Measurements from ENCODE around the gene NTRK2.

The NTRK2 gene

DNA sequence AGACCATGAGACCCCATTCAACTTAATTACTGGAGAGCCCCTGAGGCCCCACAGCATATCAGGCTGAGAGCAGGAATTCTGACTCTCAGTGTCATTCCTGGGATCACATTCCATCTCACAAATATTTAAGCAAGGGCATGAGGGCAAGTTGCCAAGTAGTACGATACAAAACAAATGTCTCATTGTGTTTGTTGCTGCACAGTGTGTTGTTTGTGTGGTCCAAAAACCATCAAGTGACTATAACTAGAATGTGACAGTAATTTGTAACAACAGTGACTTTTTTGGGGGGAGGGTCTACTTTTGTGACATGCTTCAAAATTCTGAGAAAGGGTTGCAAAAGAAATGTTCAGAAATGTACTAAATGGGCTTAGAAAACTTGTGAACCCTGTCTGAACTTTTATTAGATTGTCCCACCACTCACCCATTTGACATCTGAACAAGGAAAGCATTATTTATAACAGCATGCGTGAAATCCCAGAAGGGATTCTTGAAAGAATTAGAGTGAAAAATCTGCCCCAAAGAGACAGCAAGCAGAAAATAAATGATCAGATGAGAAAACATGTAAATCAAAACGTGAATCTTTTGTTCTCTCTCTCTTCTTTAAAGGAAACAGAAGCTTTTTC is 347.0 kb downstream of the NTRK2 start:
- no peak for TF ChIP-seq Cebpa-rat (IDR thresholded peaks at IDR 0.05)
- Histone ChIP-seq H3K27me3 (no peaks in the 10 kb centered on the region), H3K9me3 (replicated peaks in 1 of 11) (no peaks in the 10 kb centered on the region), H3K4me1 (no peaks in the 10 kb centered on the region), H3K4me2 (no peak overlapping the region), H3K36me3 (no peaks in the 10 kb centered on the region), H4K20me1 (no peaks in the 10 kb centered on the region), H3K27ac (no peak overlapping the region), H3K4me3 (no peak overlapping the region), H3K9ac (no peak overlapping the region)

DNA sequence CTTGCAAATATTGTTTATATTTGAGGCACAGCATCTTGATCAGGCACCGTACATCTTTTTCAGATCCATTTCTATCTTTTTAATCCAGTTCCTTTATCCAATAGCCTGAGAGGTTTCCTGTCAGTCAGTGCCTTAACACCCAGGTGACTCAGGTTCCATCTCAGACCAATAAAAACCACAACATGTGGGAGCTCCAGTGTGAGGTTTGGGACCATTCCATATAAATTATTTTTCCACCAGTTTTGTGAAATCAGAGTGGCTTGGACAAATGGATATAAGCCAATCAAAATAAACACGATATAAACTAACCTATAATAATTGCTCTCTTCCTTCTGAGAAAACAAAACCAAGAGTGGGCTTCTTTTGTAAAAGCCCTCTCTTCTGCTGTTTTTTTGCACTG is 351.3 kb downstream of the NTRK2 start:
- H3K4me3 ChIP-seq: no peak overlapping the region
- no peak for TF ChIP-seq Cebpa-rat (IDR thresholded peaks at IDR 0.05)

DNA sequence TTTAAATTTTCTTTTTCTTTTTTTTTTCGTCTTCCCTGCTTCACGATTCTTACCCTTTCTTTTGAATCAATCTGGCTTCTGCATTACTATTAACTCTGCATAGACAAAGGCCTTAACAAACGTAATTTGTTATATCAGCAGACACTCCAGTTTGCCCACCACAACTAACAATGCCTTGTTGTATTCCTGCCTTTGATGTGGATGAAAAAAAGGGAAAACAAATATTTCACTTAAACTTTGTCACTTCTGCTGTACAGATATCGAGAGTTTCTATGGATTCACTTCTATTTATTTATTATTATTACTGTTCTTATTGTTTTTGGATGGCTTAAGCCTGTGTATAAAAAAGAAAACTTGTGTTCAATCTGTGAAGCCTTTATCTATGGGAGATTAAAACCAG is 352.2 kb downstream of the NTRK2 start:
- H3K4me2 ChIP-seq: no peak overlapping the region

More for the DNA sequence above, 351.3 kb downstream of the NTRK2 start:
- Histone ChIP-seq H3K4me1 (no peaks in the 10 kb centered on the region), H3K27me3 (no peaks in the 10 kb centered on the region), H3K27ac (no peak overlapping the region), H3K36me3 (no peaks in the 10 kb centered on the region), H3K9ac (no peak overlapping the region), H3K9me3 (replicated peaks in 1 of 11) (no peaks in the 10 kb centered on the region), H4K20me1 (no peaks in the 10 kb centered on the region), H3K4me2 (no peak overlapping the region)

DNA sequence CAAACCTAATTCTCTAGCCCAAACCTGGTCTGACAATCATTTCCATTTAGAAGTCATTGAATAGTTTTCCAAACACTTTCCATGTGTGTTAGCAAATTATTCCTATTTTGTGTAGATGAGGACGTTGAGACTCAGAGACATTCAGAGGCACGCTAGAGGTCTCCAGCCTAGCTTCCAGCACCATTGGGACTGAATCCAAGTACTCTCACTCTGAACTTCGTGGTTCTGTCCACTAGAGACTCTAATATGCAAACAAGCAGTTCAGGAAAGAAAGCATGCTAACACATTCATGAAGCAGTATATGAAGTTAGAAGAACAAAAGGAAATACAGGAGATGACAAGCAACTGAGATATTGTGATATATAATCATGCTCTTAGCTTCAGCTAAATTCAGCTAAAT is 354.8 kb downstream of the NTRK2 start:
- Histone ChIP-seq H3K4me2 (no peak overlapping the region), H3K4me1 (no peaks in the 10 kb centered on the region), H3K4me3 (no peak overlapping the region), H3K27me3 (no peaks in the 10 kb centered on the region), H3K36me3 (no peaks in the 10 kb centered on the region), H3K27ac (no peak overlapping the region), H3K9me3 (replicated peaks in 1 of 11) (no peaks in the 10 kb centered on the region), H3K9ac (no peak overlapping the region), H4K20me1 (no peaks in the 10 kb centered on the region)
- TF ChIP-seq Cebpa-rat (IDR thresholded peaks at IDR 0.05): no peak

More for the DNA sequence above, 352.2 kb downstream of the NTRK2 start:
- Histone ChIP-seq H3K9me3 (replicated peaks in 1 of 11) (no peaks in the 10 kb centered on the region), H3K4me1 (no peaks in the 10 kb centered on the region), H3K9ac (no peak overlapping the region), H3K4me3 (no peak overlapping the region), H3K36me3 (no peaks in the 10 kb centered on the region), H4K20me1 (no peaks in the 10 kb centered on the region), H3K27me3 (no peaks in the 10 kb centered on the region), H3K27ac (no peak overlapping the region)
- no peak for TF ChIP-seq Cebpa-rat (IDR thresholded peaks at IDR 0.05)

DNA sequence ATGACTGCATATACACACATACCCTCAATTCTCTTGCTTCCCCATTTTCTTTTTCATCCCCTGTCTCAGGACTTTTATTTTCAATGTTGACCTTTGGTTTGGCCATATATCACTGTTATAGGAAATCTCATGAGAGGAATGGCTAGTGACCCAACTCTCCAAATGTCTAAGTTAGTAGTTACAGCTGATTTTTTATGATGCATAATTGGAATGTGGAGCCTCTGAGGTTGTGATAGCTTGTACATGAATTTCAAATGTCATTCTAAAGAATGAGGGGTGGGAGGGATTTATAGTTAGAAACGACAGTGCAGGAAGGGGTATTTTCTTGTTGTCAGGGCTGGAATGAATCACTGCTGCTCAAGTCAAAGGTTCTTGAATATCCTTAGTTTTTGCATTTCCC is 356.1 kb downstream of the NTRK2 start:
- Histone ChIP-seq H3K27ac (no peak overlapping the region), H3K4me3 (no peak overlapping the region), H4K20me1 (no peaks in the 10 kb centered on the region), H3K36me3 (no peaks in the 10 kb centered on the region), H3K9ac (no peak overlapping the region), H3K4me2 (no peak overlapping the region), H3K4me1 (no peaks in the 10 kb centered on the region), H3K27me3 (no peaks in the 10 kb centered on the region), H3K9me3 (replicated peaks in 1 of 11) (no peaks in the 10 kb centered on the region)
- TF ChIP-seq Cebpa-rat (IDR thresholded peaks at IDR 0.05): no peak

DNA sequence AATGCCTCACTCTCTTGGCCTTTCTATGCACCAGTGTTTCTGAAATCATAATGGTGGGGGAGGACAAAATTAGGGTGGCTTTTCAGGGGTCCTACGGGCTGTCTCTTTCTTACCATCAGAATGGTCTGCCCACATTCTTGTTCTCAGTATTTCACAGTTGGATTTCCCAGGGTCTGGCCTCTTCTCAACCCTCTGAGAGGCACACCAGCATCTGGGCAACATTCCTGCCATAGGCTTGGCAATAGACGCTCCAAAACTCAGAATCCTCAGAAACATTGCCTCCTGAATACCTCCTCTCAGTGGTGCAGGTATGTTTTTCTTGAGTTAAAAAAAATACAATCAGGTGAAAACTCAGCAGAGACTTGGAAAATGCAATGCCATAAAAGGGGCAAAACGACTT is 358.3 kb downstream of the NTRK2 start:
- Histone ChIP-seq H3K4me3 (no peak overlapping the region), H3K27me3 (no peaks in the 10 kb centered on the region), H3K36me3 (no peaks in the 10 kb centered on the region), H4K20me1 (no peaks in the 10 kb centered on the region), H3K9ac (no peak overlapping the region), H3K4me2 (no peak overlapping the region), H3K9me3 (replicated peaks in 1 of 11) (0 out of 22 replicates have a peak, but pooled peaks cover 0 to 3% (median 0%) of the 10 kb centered on the region in 11 experiments), H3K27ac (no peak overlapping the region), H3K4me1 (no peaks in the 10 kb centered on the region)
- no peak for TF ChIP-seq Cebpa-rat (IDR thresholded peaks at IDR 0.05)

DNA sequence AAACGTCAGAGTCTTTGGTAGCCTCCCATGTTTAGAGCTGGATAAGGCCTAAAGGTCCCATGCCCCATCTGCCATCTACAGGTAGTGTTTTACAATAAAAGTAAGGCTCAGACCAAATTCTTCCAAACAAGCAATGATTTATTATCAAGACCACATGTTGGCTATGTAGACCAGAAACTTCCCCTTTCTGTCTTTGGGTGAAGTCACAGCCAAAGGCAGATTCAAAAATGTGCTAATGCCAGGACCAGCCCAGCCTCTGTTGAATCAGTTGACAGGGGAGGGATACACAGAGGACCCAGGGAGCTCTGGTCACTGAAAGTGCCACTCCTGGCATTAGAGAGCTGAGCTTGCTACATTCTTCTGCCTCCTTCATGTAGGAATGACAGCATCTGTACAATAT is 360.8 kb downstream of the NTRK2 start:
- H3K36me3 ChIP-seq: no peaks in the 10 kb centered on the region
- H3K9ac ChIP-seq: no peak overlapping the region
- no peaks in the 10 kb centered on the region for H3K27me3 ChIP-seq
- H3K4me1 ChIP-seq: no peaks in the 10 kb centered on the region
- H3K4me3 ChIP-seq: no peak overlapping the region
- H4K20me1 ChIP-seq: no peaks in the 10 kb centered on the region
- H3K27ac ChIP-seq: no peak overlapping the region
- H3K4me2 ChIP-seq: no peak overlapping the region
- no peak for TF ChIP-seq Cebpa-rat (IDR thresholded peaks at IDR 0.05)
- 0 out of 22 replicates have a peak, but pooled peaks cover 0 to 3% (median 0%) of the 10 kb centered on the region in 11 experiments for H3K9me3 ChIP-seq (replicated peaks in 1 of 11)

DNA sequence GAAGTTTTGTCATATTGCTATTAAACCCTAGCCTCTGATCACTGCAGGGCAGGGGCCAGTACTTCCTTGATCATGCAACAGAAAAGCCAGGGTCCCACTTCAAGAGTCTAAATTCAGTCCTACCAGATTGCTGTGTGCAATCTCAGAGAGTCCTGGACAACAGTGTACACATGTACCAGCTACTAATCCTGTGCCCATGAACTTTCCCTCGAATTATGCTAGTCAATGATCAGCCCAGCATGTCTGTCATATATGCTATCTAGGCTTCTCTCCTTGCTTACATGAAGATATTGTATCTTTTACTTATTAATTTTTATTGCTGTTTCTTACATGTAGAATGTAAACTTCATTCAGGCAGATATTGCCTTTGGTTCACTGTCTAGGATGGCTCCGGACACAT is 367.0 kb downstream of the NTRK2 start:
- H4K20me1 ChIP-seq: no peaks in the 10 kb centered on the region
- no peak overlapping the region for H3K9ac ChIP-seq
- H3K27ac ChIP-seq: no peak overlapping the region
- no peaks in the 10 kb centered on the region for H3K36me3 ChIP-seq
- H3K9me3 ChIP-seq (replicated peaks in 1 of 11): 0 out of 22 replicates have a peak, but pooled peaks cover 0 to 3% (median 0%) of the 10 kb centered on the region in 11 experiments
- H3K4me2 ChIP-seq: no peak overlapping the region
- H3K4me1 ChIP-seq: peaks cover 6 to 24% (median 21%) of the 10 kb centered on the region in 10 experiments
- no peak for TF ChIP-seq Cebpa-rat (IDR thresholded peaks at IDR 0.05)
- no peaks in the 10 kb centered on the region for H3K27me3 ChIP-seq
- H3K4me3 ChIP-seq: no peak overlapping the region

DNA sequence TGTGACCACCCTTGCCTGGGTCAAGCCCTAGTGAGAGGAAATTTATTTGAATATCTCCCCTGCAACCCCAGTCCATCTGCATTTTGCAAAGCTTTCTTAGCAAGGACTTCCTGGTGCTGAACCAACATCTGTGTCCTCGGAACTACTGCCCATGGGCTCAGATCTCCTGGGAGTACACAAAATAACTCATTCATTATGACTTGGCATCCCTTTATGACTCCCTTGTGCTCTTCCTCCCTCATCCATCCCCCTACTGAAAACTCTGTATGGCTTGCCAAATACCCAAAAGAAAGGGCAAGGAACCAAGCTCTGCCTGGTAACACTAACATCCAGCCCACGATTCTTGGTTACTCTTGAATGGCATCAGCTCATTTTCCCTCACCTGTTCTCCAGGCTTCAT is 368.5 kb downstream of the NTRK2 start:
- H3K36me3 ChIP-seq: no peaks in the 10 kb centered on the region
- no peak for TF ChIP-seq Cebpa-rat (IDR thresholded peaks at IDR 0.05)
- H3K9ac ChIP-seq: no peak overlapping the region
- H3K4me3 ChIP-seq: no peak overlapping the region
- no peak overlapping the region; a peak in 1 of 22 replicates for H3K27ac ChIP-seq
- H3K9me3 ChIP-seq (replicated peaks in 1 of 11): no peaks in the 10 kb centered on the region
- peak overlapping the region in 8 of 11 experiments; percentile 19 to 62 (median 50); a peak in 13 of 22 replicates for H3K4me2 ChIP-seq
- H4K20me1 ChIP-seq: no peaks in the 10 kb centered on the region
- H3K27me3 ChIP-seq: no peaks in the 10 kb centered on the region
- H3K4me1 ChIP-seq: peaks cover 6 to 27% (median 22%) of the 10 kb centered on the region in 10 experiments

All from BLaER1 treated with 17β-estradiol and CSF1 and Interleukin-3, amounts not matched to agents 10 nM and 100 nM (cell line).